DMS 273 (cell line): Measurements from ENCODE around the gene MAGEB17.
"Not testable (repeated sequence)": the region's sequence is repeated elsewhere in the genome, so short reads cannot be mapped to it uniquely, and the experiment has no call there.

Source experiments
- DNase-seq: peaks from one replicate; lab custom pipeline; 2025; ENCODE audit not compliant: unreplicated experiment; lab: John Stamatoyannopoulos, UW

MAGEB17 gene

GRCh38 chrX:16167181-16167580 lies at the start of gene MAGEB17:
MAGEB17 (plus strand) TSS chrX:16167481; CDS start chrX:16170383, 2,902 bp downstream.
- DNase-seq, result no peak

- DNase-seq, result no peak
Observed at GRCh38 chrX:16119353-16120220, 47.7 kb upstream of the MAGEB17 start.

- no peak for DNase-seq
Observed at GRCh38 chrX:16120431-16120830, 46.9 kb upstream of the MAGEB17 start.

GRCh38 chrX:16123222-16123786 lies 44.0 kb upstream of the MAGEB17 start, which contains the start of gene GRPR:
GRPR (plus strand) TSS chrX:16123565; CDS start chrX:16123954, 389 bp downstream.
- peak; percentile 95 for DNase-seq

GRCh38 chrX:16124201-16124600 lies 43.1 kb upstream of the MAGEB17 start:
- DNase-seq, result no peak

- peak; percentile 35 for DNase-seq
Observed at GRCh38 chrX:16125520-16126149, 41.6 kb upstream of the MAGEB17 start.

- no peak for DNase-seq
Observed at GRCh38 chrX:16130707-16131106, 36.6 kb upstream of the MAGEB17 start.

GRCh38 chrX:16134936-16135335 lies 32.3 kb upstream of the MAGEB17 start:
- no peak for DNase-seq

- no peak for DNase-seq
Observed at GRCh38 chrX:16136080-16136479, 31.2 kb upstream of the MAGEB17 start.

GRCh38 chrX:16137416-16138107 lies 29.7 kb upstream of the MAGEB17 start:
- no peak for DNase-seq

- peak; percentile 10 for DNase-seq
Observed at GRCh38 chrX:16138108-16138427, 29.2 kb upstream of the MAGEB17 start.

- DNase-seq, result no peak
Observed at GRCh38 chrX:16140448-16140847, 26.8 kb upstream of the MAGEB17 start.

- no peak for DNase-seq
Observed at GRCh38 chrX:16140983-16141382, 26.3 kb upstream of the MAGEB17 start.

GRCh38 chrX:16141422-16142245 lies 25.6 kb upstream of the MAGEB17 start:
- DNase-seq, result no peak

GRCh38 chrX:16142246-16142558 lies 25.1 kb upstream of the MAGEB17 start:
- no peak for DNase-seq

- no peak for DNase-seq
Observed at GRCh38 chrX:16143968-16144367, 23.3 kb upstream of the MAGEB17 start.

- DNase-seq, result no peak
Observed at GRCh38 chrX:16144420-16144819, 22.9 kb upstream of the MAGEB17 start.

- not testable (repeated sequence) for DNase-seq
Observed at GRCh38 chrX:16145093-16145492, 22.2 kb upstream of the MAGEB17 start.

- no peak for DNase-seq
Observed at GRCh38 chrX:16145656-16146055, 21.6 kb upstream of the MAGEB17 start.

- DNase-seq, result no peak
Observed at GRCh38 chrX:16148896-16149295, 18.4 kb upstream of the MAGEB17 start.

GRCh38 chrX:16155581-16156096 lies 11.6 kb upstream of the MAGEB17 start:
- no peak for DNase-seq
